Brain pericyte (primary cell): ENCODE results near the gene GIN1.

ENCODE experiments used
- DNase-seq: peaks from one replicate; pipeline ENCODE4 v3.0.0-alpha.2; 2012; ENCODE audit warnings: low read depth, low spot score

The GIN1 gene

DNA sequence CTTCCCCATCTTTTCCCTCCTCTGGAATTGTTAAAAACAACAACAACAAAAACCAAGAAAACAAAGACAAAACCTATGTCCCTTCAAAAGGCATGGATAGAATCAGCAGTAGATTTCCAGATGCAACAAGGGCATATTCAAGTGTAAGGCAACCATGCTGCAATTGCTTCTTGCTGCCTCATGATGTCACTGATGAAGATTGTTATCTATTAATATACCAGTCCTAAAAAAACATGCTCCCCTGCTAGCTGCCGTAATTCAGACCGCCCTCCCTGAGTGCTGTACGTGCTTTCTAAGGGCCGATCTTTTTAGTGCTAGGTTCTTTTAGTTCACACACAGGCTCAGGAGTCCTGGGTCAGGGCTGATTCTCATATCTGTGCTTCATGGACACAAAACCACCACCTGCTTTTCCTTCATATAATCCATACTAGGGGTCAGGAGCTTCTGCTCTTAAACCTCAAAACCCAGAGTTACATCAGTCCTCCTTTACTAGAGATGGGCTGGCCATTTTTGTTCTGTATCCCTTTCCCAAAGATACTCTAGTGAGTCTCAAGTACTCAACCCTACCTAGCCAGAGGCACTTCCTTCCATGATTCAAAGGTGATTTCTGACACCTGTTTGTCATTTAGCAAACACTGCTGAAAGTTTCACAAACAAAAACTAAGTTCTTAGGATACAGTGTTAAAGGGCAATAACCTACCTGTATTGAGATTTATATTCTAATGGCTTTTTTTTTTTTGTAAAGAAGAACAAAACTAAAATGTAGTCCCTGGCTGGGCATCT is 82.1 kb downstream of the GIN1 start:
- DNase-seq: no peak

DNA sequence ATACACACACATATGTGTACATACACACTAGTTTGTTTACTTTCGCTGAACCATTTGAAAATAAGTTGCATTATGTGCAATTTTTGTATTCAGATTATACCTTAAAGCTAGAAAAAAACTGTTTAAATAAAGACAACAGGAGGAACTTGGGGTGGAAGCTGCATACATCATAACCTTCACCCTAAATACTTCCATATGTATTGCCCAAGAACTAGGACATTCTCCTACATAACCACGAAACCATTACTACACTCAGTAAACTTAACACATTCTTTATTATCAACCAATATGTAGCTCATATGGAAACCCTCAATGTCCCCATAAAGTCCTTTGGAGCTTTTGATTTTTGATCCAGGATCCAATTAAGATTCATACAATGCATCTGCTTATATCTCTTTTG is 83.3 kb downstream of the GIN1 start:
- no peak for DNase-seq
